Measurements from ENCODE around the gene TTLL9.

TTLL9 gene

DNA sequence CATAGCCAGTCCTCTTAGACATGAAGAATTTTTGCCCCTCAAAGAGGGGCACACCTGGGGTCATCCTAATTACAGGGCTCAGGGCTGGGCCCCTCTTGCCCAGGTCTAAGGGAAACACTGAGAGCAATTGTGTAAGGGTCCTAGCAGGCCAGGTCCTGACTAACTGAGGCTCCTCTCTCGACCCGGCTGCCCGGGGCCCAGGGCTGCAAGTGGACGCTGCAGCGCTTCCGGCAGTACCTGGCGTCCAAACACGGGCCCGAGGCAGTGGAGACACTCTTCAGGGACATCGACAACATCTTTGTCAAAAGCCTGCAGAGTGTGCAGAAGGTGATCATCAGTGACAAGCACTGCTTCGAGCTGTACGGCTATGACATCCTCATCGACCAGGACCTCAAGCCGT is 64.1 kb downstream of the TTLL9 start:
- WGBS (ENCODE audit: extremely low coverage, insufficient coverage, insufficient read length) = no CpG with 5 or more reads among the region's 14 CpGs
- Histone ChIP-seq H3K4me1 (ENCODE audit: control insufficient read depth in 1 of 2, insufficient read depth in 2 of 2, low read length in 2 of 2) (no peaks in the 10 kb centered on the region), H4K91ac (ENCODE audit: low read depth, low read length) (no peak overlapping the region), H3K4ac (ENCODE audit: low read depth, low read length) (no peak overlapping the region), H2BK120ac (ENCODE audit: insufficient read depth, low read length, poor library complexity) (no peak overlapping the region), H3K4me2 (ENCODE audit: low read length) (no peak overlapping the region), H3K4me3 (ENCODE audit: low read depth, low read length) (no peak overlapping the region), H2AK5ac (ENCODE audit: low read length) (no peak overlapping the region), H3K36me3 (ENCODE audit: control insufficient read depth in 1 of 2, insufficient read depth in 2 of 2, low read length in 2 of 2) (no peaks in the 10 kb centered on the region), H2BK5ac (ENCODE audit: low read depth, low read length, poor library complexity) (no peak overlapping the region), H3K9ac (ENCODE audit: low read length) (no peak overlapping the region), H2BK12ac (ENCODE audit: low read length) (no peak overlapping the region), H3K79me2 (ENCODE audit: control insufficient read depth, insufficient read depth, low read length, poor library complexity) (no peaks in the 10 kb centered on the region), H3K14ac (ENCODE audit: low read length) (no peak overlapping the region), H3K27me3 (ENCODE audit: insufficient read depth, low read length) (no peaks in the 10 kb centered on the region), H4K12ac (ENCODE audit: low read depth, low read length) (no peak overlapping the region), H3K23ac (ENCODE audit: low read length) (no peak overlapping the region), H3K18ac (ENCODE audit: low read length) (no peak overlapping the region), H3K79me1 (ENCODE audit: low read length) (no peaks in the 10 kb centered on the region), H3K9me3 (ENCODE audit: insufficient read depth, low read depth, low read length) (peaks cover 4% of the 10 kb centered on the region), H4K8ac (ENCODE audit: low read depth, low read length) (no peak overlapping the region), H3K27ac (ENCODE audit: low read depth, low read length) (no peak overlapping the region), H2AFZ (ENCODE audit: insufficient read depth, low read length, poor library complexity) (no peak overlapping the region)
- DNase-seq = no peak

DNA sequence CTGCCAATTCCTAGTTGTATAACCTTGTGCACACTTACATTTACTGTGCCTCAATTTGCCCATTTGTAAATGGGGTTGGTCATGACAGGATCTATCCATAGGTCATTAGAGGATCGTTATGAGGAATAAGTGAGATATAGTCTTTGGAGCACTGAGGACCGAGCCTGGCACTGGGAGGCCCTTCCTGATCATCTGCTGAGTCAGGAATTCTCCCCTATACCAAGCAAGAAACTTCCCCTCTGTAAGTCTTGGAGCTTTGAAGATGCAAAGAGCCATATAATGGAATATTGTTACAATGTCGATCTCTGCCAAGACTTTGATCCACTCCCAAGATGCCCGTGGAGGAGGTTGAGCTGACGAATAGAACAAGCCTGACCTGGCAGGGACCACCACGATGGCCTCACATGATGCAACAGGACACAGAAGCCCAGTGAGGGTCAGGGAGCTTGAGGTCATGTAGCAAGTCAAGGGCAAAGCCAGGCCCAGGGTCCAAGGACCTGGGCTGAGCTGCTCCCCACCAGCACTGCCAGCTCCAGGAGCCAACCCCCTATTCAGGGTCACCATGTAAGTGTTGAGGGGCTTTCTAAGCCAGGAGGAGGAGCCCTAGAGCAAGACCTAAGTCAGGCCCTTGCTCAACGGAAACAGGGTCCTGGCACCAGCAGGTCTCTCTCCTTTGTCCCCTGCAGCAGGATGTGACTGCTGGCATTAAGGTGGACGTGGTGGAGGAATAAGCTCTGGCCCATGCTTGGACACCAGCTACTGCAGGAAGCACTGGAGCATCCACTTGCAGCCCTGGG is 64.7 kb downstream of the TTLL9 start:
- Histone ChIP-seq H4K12ac (ENCODE audit: low read depth, low read length) (no peak overlapping the region), H2AFZ (ENCODE audit: insufficient read depth, low read length, poor library complexity) (no peak overlapping the region), H3K79me1 (ENCODE audit: low read length) (no peaks in the 10 kb centered on the region), H3K4me1 (ENCODE audit: control insufficient read depth in 1 of 2, insufficient read depth in 2 of 2, low read length in 2 of 2) (no peaks in the 10 kb centered on the region), H3K14ac (ENCODE audit: low read length) (no peak overlapping the region), H2BK120ac (ENCODE audit: insufficient read depth, low read length, poor library complexity) (no peak overlapping the region), H4K8ac (ENCODE audit: low read depth, low read length) (no peak overlapping the region), H2BK12ac (ENCODE audit: low read length) (no peak overlapping the region), H2BK5ac (ENCODE audit: low read depth, low read length, poor library complexity) (no peak overlapping the region), H3K9ac (ENCODE audit: low read length) (no peak overlapping the region), H2AK5ac (ENCODE audit: low read length) (no peak overlapping the region), H4K91ac (ENCODE audit: low read depth, low read length) (no peak overlapping the region), H3K27me3 (ENCODE audit: insufficient read depth, low read length) (no peaks in the 10 kb centered on the region), H3K4me2 (ENCODE audit: low read length) (no peak overlapping the region), H3K27ac (ENCODE audit: low read depth, low read length) (no peak overlapping the region), H3K79me2 (ENCODE audit: control insufficient read depth, insufficient read depth, low read length, poor library complexity) (no peaks in the 10 kb centered on the region), H3K9me3 (ENCODE audit: insufficient read depth, low read depth, low read length) (peaks cover 4% of the 10 kb centered on the region), H3K36me3 (ENCODE audit: control insufficient read depth in 1 of 2, insufficient read depth in 2 of 2, low read length in 2 of 2) (no peaks in the 10 kb centered on the region), H3K4me3 (ENCODE audit: low read depth, low read length) (no peak overlapping the region), H3K4ac (ENCODE audit: low read depth, low read length) (no peak overlapping the region), H3K18ac (ENCODE audit: low read length) (no peak overlapping the region), H3K23ac (ENCODE audit: low read length) (no peak overlapping the region)
- WGBS (ENCODE audit: extremely low coverage, insufficient coverage, insufficient read length) = no CpG with 5 or more reads among the region's 8 CpGs
- DNase-seq = no peak

DNA sequence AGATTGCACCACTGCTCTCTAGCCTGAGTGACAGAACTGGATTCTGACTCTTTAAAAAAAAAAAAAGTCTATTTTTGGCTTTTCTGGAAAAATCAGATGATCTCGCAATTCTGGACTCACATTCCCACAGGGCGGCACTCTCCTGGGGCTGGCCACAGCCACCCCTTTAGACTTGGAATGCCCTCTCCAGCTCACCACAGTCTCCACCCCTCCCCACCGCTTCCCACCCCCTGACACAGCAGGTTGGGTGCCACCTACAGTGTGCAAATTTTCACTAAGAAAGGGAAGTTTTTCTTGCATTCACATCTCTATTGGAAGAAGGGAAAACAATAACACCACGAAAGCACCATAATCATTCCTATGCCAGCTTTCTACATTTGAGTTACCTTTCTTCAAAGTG is 66.0 kb downstream of the TTLL9 start:
- no peak overlapping the region for H4K12ac ChIP-seq (ENCODE audit: low read depth, low read length)
- H3K4me3 ChIP-seq (ENCODE audit: low read depth, low read length) = no peak overlapping the region
- no peak overlapping the region for H4K8ac ChIP-seq (ENCODE audit: low read depth, low read length)
- H3K4me2 ChIP-seq (ENCODE audit: low read length) = no peak overlapping the region
- no peak overlapping the region for H3K23ac ChIP-seq (ENCODE audit: low read length)
- no peak overlapping the region for H4K91ac ChIP-seq (ENCODE audit: low read depth, low read length)
- no peak overlapping the region for H2BK120ac ChIP-seq (ENCODE audit: insufficient read depth, low read length, poor library complexity)
- peaks cover 2% of the 10 kb centered on the region for H3K9me3 ChIP-seq (ENCODE audit: insufficient read depth, low read depth, low read length)
- no peak overlapping the region for H3K14ac ChIP-seq (ENCODE audit: low read length)
- H3K79me2 ChIP-seq (ENCODE audit: control insufficient read depth, insufficient read depth, low read length, poor library complexity) = no peaks in the 10 kb centered on the region
- no peaks in the 10 kb centered on the region for H3K4me1 ChIP-seq (ENCODE audit: control insufficient read depth in 1 of 2, insufficient read depth in 2 of 2, low read length in 2 of 2)
- H2BK12ac ChIP-seq (ENCODE audit: low read length) = no peak overlapping the region
- H3K4ac ChIP-seq (ENCODE audit: low read depth, low read length) = no peak overlapping the region
- no peak overlapping the region for H3K27ac ChIP-seq (ENCODE audit: low read depth, low read length)
- H2AFZ ChIP-seq (ENCODE audit: insufficient read depth, low read length, poor library complexity) = no peak overlapping the region
- no peak overlapping the region for H2BK5ac ChIP-seq (ENCODE audit: low read depth, low read length, poor library complexity)
- no peak overlapping the region for H3K18ac ChIP-seq (ENCODE audit: low read length)
- H3K27me3 ChIP-seq (ENCODE audit: insufficient read depth, low read length) = no peaks in the 10 kb centered on the region
- no peak for DNase-seq
- H3K36me3 ChIP-seq (ENCODE audit: control insufficient read depth in 1 of 2, insufficient read depth in 2 of 2, low read length in 2 of 2) = no peaks in the 10 kb centered on the region
- no peak overlapping the region for H2AK5ac ChIP-seq (ENCODE audit: low read length)
- H3K9ac ChIP-seq (ENCODE audit: low read length) = no peak overlapping the region
- no CpG with 5 or more reads among the region's 4 CpGs for WGBS (ENCODE audit: extremely low coverage, insufficient coverage, insufficient read length)
- H3K79me1 ChIP-seq (ENCODE audit: low read length) = no peaks in the 10 kb centered on the region

DNA sequence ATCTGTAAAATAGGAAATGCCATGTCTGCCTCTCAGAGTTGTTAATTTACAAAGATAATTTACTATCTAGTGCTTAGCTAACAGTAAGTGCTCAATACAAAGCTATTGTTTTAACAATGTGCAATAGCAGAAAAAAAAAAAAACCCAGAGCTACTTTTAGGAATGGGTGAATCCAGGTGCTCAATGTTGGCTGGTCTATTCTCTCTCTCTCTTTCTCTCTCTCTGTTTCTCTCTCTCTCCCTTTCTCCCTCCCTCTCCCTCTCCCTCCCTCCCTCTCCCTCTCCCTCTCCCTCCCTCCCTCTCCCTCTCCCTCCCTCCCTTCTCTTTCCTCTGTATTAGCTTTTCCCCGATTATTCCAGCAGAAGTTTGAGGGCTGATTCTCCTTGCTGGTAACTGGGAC is 67.4 kb downstream of the TTLL9 start:
- Histone ChIP-seq H3K27ac (ENCODE audit: low read depth, low read length) (no peak overlapping the region), H3K4ac (ENCODE audit: low read depth, low read length) (no peak overlapping the region), H2BK5ac (ENCODE audit: low read depth, low read length, poor library complexity) (no peak overlapping the region), H2BK120ac (ENCODE audit: insufficient read depth, low read length, poor library complexity) (no peak overlapping the region), H3K27me3 (ENCODE audit: insufficient read depth, low read length) (no peaks in the 10 kb centered on the region), H4K12ac (ENCODE audit: low read depth, low read length) (no peak overlapping the region), H3K79me2 (ENCODE audit: control insufficient read depth, insufficient read depth, low read length, poor library complexity) (no peaks in the 10 kb centered on the region), H3K14ac (ENCODE audit: low read length) (no peak overlapping the region), H3K36me3 (ENCODE audit: control insufficient read depth in 1 of 2, insufficient read depth in 2 of 2, low read length in 2 of 2) (peaks cover 0 to 3% of the 10 kb centered on the region in 2 experiments), H3K4me3 (ENCODE audit: low read depth, low read length) (no peak overlapping the region), H3K4me2 (ENCODE audit: low read length) (no peak overlapping the region), H2AK5ac (ENCODE audit: low read length) (no peak overlapping the region), H2AFZ (ENCODE audit: insufficient read depth, low read length, poor library complexity) (no peak overlapping the region), H4K91ac (ENCODE audit: low read depth, low read length) (no peak overlapping the region), H3K9ac (ENCODE audit: low read length) (no peak overlapping the region), H3K23ac (ENCODE audit: low read length) (no peak overlapping the region), H3K9me3 (ENCODE audit: insufficient read depth, low read depth, low read length) (peaks cover 2% of the 10 kb centered on the region), H3K18ac (ENCODE audit: low read length) (no peak overlapping the region), H4K8ac (ENCODE audit: low read depth, low read length) (no peak overlapping the region), H2BK12ac (ENCODE audit: low read length) (no peak overlapping the region), H3K79me1 (ENCODE audit: low read length) (no peaks in the 10 kb centered on the region), H3K4me1 (ENCODE audit: control insufficient read depth in 1 of 2, insufficient read depth in 2 of 2, low read length in 2 of 2) (no peaks in the 10 kb centered on the region)
- DNase-seq = no peak
- no CpG with 5 or more reads among the region's 1 CpG for WGBS (ENCODE audit: extremely low coverage, insufficient coverage, insufficient read length)
